ENCODE data around the gene BABAM2. TPM values are rescaled to one million over a fixed set of nuclear protein-coding genes. Genes with fewer than 3 reads are reported as not detected.

Gene BABAM2
- total and polyA plus RNA-seq, 5 donors: 45.2 to 65.2 (median 64.0) TPM

DNA sequence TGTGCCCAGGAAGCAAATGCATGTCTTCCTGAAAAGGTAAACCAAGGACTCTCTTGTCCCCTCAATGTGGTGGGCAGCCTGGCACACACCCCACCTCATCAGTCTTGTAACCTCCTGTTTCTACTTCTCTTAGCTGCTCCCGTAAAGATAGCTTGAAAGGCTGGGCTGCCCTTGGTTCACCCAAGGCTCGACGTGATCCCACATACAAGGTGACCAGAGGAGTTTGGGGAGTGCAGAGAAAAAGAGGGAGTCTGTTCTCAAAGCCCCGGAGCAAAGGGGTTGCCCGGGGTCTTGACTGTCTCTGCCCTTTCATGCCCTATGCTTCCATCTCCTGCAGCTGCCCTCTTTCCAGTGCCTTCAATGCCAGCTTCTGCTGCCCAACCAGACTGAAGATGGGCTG, 483.8 kb downstream of the BABAM2 start:
- intact Hi-C loops (cut with DNase I): no loop called here
- Histone ChIP-seq H3K4me3 (ENCODE audit: low read length) (no peak overlapping the region), H3K27ac (ENCODE audit: low read length) (no peak overlapping the region), H3K27me3 (ENCODE audit: control insufficient read depth, insufficient read depth) (no peaks in the 10 kb centered on the region), H3K4me1 (ENCODE audit: control insufficient read depth, insufficient read depth, low read length) (no peaks in the 10 kb centered on the region), H3K9me3 (ENCODE audit: control insufficient read depth, low read length) (no peaks in the 10 kb centered on the region)
- ATAC-seq (no peak), DNase-seq (peak in 1 of 3 donors; percentile 33)
- WGBS: 82% methylated on average over 5 of the region's 5 CpGs

DNA sequence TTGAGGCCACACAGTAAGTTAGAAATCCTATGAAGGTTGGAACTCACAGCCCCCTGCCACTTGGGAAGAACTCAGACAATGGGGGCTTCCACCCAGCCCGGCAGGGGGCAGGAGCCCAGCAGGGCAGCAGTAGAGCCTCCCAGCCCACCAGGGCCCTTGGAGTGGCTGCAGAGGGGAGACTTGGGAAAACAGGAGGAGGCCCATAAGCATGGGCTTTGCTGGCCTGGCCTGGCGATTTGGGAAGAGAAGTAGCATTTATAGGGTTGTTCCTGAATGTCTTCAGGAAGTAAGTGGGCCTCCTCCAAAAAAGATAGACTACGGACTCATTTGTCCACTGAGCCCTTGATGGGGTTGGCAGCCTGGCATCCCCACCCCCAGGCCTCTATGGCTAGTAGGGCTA, 484.7 kb downstream of the BABAM2 start:
- ATAC-seq (no peak), DNase-seq (peak in 2 of 3 donors; percentile 6 to 16)
- no peaks in the 10 kb centered on the region for H3K9me3 ChIP-seq (ENCODE audit: control insufficient read depth, low read length)
- no peaks in the 10 kb centered on the region for H3K27me3 ChIP-seq (ENCODE audit: control insufficient read depth, insufficient read depth)
- H3K27ac ChIP-seq (ENCODE audit: low read length): no peak overlapping the region
- no peak overlapping the region for H3K4me3 ChIP-seq (ENCODE audit: low read length)
- 87% methylated on average over 3 of the region's 3 CpGs for WGBS
- intact Hi-C loops (cut with DNase I): no loop called here
- H3K4me1 ChIP-seq (ENCODE audit: control insufficient read depth, insufficient read depth, low read length): no peaks in the 10 kb centered on the region

DNA sequence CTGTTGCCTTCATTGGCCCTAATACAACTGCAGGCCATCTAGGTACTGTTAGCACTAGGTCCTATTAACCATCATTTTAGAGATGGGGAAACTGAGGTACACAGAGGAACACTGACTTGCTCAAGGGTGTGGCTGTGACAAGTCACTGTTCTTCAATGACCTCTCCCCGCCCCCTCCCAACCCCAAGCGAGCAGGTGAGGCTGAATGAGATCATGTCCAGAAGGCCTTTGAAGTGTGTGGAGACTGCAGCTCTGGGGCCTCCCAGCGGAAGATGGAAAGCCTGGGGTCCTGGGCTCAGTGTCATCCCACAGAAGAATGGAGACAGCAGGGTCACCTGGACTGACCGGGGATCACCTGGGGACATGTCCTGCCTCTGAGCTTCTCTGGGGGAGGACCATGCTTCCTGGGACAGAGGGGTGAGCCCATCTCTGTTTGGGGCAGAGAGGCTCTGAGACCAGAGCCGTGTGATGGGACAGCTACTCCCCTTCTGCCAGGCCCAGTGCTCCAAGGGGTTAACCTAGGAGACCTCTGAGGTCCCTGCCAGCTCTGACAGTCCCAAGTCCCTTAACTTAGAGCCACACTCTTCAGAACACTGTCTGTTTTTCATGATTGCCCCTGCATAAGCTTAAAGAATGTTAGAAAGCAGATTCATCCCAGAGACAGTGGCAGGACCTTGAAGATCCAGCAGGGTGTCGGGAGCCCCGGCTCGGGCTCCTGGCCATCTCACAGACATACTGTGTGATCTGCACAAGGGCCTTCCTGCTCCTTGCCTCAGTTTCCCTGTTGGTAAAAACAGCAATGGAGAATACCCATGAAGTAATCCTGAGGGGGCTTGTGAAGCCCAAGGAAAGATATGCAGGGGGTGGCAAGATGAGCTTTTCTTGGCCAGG, 485.5 kb downstream of the BABAM2 start:
- intact Hi-C loops (cut with DNase I): no loop called here
- no peaks in the 10 kb centered on the region for H3K27me3 ChIP-seq (ENCODE audit: control insufficient read depth, insufficient read depth)
- no peaks in the 10 kb centered on the region for H3K4me1 ChIP-seq (ENCODE audit: control insufficient read depth, insufficient read depth, low read length)
- 90% methylated on average over 8 of the region's 8 CpGs for WGBS
- no peak overlapping the region for H3K27ac ChIP-seq (ENCODE audit: low read length)
- no peak overlapping the region for H3K4me3 ChIP-seq (ENCODE audit: low read length)
- no peaks in the 10 kb centered on the region for H3K9me3 ChIP-seq (ENCODE audit: control insufficient read depth, low read length)
- no peak for ATAC-seq
- peak in 2 of 3 donors; percentile 11 to 18 for DNase-seq

DNA sequence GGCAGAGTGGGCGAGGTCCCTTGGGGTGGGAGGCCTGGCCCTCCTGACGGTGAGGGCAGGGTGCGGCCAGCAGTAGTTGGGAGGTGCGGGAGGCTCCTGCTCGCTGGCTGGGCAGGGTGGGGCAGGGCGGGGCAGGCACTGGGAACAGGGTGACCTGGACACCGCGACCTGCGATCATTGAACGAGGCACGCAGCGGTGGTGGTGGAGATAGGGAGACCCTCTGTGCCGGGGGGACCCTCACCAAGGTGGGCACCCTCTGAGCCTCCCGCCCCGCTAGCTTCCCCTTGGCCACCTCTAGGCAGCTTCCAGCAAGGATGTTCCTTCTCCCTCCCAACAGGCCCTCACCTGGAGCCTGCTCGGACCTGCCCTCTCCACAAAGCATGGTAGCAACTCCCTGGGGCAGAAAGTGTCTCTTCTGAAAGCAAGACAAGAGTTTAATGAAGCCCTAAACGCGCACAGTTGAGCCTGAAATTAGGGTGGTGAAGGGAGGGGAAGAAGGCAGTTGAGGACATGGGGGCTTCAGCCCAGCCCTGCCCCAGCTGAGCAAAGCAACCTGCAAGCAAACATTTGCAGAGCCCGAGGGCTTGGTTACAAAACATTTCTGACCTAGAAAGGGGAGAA, 486.8 kb downstream of the BABAM2 start:
- ATAC-seq: no peak
- WGBS: 92% methylated on average over 19 of the region's 19 CpGs
- Histone ChIP-seq H3K9me3 (ENCODE audit: control insufficient read depth, low read length) (no peaks in the 10 kb centered on the region), H3K4me3 (ENCODE audit: low read length) (no peak overlapping the region), H3K27ac (ENCODE audit: low read length) (no peak overlapping the region), H3K27me3 (ENCODE audit: control insufficient read depth, insufficient read depth) (no peaks in the 10 kb centered on the region), H3K4me1 (ENCODE audit: control insufficient read depth, insufficient read depth, low read length) (no peaks in the 10 kb centered on the region)
- intact Hi-C loops (cut with DNase I): no loop called here
- peak in 2 of 3 donors; percentile 28 to 50 for DNase-seq

DNA sequence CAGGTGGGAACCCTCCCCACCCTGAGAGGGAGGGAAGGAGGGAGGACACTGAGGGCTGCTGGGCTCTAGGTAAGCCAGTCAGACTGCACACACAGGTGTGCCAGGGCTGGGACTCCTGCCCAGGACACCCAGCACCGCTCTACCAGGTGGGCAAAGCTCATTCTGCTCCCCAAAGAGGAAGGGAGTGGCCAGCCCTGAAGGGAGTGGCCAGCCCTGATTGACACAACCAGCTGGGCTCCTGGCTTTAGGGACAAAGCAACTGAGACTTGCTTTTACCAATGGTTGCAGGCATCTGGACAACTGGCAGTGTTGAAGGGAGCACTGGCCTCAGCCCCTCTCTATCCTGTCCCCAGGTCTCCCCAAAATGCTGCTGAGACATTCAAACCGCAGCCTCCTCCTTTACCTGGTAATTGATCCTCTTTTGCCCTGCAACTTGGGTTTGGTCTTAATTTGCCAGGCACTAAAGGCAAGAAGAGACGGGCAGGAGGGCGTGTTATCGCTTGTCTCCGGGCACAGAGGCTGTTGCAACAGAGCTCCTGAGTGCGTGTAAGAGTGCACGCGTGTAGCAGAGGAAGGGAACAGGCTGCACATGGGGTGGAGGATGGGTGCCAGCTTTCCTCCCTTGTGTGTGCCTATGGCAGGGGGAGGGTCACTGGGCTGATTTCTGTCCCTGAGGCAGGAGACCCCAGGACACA, 487.6 kb downstream of the BABAM2 start:
- no peak overlapping the region for H3K4me3 ChIP-seq (ENCODE audit: low read length)
- intact Hi-C loops (cut with DNase I): no loop called here
- DNase-seq (peak in 2 of 3 donors; percentile 43 to 57), ATAC-seq (peak; percentile 13 to 32)
- no peaks in the 10 kb centered on the region for H3K4me1 ChIP-seq (ENCODE audit: control insufficient read depth, insufficient read depth, low read length)
- no peaks in the 10 kb centered on the region for H3K27me3 ChIP-seq (ENCODE audit: control insufficient read depth, insufficient read depth)
- no peak overlapping the region for H3K27ac ChIP-seq (ENCODE audit: low read length)
- WGBS: 77% methylated on average over 9 of the region's 9 CpGs
- no peaks in the 10 kb centered on the region for H3K9me3 ChIP-seq (ENCODE audit: control insufficient read depth, low read length)

DNA sequence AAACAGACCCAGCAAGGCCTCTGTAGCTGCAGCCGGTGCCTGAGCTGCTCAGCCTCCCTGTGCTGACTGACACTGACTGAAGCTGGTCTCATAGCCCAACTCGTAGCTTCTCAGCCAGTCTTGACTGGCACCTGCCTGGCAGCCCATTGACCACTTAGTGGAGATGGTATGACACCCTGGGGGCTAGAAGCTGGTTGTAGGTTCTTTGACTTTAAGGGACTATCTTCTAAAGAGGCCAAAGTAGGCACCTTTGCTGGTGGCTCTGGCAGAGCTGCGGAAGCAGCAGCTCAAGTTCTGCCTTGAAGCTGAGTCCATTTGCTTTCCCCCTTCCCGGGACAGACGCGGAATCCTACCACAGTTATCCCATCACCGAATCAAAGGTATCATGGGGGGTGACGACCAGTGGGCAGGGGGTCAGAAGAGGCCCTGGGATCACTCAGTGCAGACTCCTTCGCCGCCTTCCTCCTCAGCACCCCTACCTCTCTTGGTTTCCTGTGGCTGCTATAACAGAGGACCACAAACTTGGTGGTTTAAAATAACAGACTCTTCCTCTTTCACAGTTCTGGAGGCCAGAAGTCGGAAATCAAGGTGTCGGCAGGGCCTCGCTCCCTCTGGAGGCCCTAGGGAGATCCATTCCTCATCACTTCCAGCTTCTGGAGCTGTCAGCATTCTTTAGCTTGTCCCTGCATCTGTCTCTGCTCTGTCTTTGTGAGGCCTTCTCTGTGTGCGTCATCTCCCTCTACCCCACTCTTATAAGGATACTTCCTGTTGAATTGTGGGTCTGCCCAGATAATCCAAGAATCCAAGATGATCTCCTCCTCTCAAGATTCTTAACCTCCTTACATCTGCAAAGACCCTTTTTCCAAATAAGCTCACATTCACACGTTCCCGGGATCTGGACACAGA, 488.4 kb downstream of the BABAM2 start:
- DNase-seq (peak in 1 of 3 donors; percentile 39), ATAC-seq (no peak)
- intact Hi-C loops (cut with DNase I): no loop called here
- H3K4me3 ChIP-seq (ENCODE audit: low read length): no peak overlapping the region
- no peak overlapping the region for H3K27ac ChIP-seq (ENCODE audit: low read length)
- no peaks in the 10 kb centered on the region for H3K4me1 ChIP-seq (ENCODE audit: control insufficient read depth, insufficient read depth, low read length)
- 76% methylated on average over 16 of the region's 16 CpGs for WGBS
- no peaks in the 10 kb centered on the region for H3K27me3 ChIP-seq (ENCODE audit: control insufficient read depth, insufficient read depth)
- no peaks in the 10 kb centered on the region for H3K9me3 ChIP-seq (ENCODE audit: control insufficient read depth, low read length)

DNA sequence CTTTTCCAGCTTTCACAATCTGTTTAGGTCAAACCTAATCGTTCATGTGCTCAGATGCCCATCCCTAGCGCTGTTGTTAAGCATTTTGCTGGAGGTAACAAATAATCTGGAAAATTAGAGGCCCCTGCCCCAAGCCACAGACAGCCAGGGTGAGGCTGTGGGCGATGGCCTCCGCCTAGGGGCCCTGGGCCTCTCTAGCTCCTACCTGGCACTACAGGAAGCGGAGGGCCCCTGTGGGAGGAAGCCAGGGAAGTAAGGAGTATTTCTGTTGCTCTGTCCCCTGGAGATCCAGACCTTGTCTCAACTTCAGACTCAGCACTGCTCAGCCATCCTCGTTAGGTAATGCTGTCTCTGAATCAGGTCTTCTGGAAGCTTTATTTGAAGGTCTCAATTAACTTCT, 489.7 kb downstream of the BABAM2 start:
- ATAC-seq (no peak), DNase-seq (peak in 1 of 3 donors; percentile 16)
- intact Hi-C loops (cut with DNase I): no loop called here
- Histone ChIP-seq H3K27ac (ENCODE audit: low read length) (no peak overlapping the region), H3K27me3 (ENCODE audit: control insufficient read depth, insufficient read depth) (no peaks in the 10 kb centered on the region), H3K4me1 (ENCODE audit: control insufficient read depth, insufficient read depth, low read length) (no peaks in the 10 kb centered on the region), H3K9me3 (ENCODE audit: control insufficient read depth, low read length) (no peaks in the 10 kb centered on the region), H3K4me3 (ENCODE audit: low read length) (no peak overlapping the region)
- 87% methylated on average over 6 of the region's 6 CpGs for WGBS

DNA sequence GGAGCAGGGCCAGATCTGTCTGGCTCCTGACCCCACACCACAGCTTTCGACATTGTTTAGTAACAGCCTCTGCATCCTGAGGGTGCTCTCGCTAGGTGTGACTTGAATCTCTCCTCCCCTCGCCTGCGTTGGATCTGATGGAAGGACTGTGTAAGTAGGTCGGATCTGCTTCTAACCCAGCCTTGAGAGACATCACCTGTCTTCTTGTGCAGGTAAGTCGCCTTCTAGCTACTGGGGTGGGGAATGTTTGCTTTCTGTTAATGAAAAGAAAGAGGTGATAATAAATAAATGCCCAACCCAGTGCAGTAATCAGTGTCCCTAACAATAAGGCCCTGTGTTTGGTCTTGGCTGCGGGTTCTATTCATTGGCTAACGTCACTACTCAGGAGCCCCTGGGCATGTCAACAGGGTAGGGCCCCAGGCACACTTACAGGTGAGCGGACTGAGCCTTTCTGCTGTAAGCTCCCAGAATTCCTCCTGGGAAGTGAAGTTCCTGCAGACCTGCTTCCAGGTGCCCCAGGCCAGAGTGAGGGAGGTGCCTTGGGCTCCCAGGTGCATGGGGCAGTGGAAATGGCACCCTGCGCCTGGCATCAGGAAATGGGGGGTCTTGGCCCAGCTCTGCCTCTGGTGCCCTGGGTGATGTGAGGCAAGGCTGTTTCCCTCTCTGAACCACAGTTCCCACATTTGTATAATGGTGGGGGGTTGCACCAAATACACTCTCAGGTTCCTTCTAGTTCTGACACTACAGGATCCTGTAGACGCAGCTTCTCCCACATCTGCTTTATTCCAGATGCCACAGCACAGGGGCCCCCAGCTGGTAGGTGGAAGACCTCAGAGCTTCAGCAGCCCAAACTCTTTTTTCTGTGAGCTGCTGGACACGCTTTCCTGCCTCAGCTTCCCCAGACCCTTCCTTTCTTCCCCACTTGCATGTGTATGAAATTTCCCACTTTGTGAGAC, 491.0 kb downstream of the BABAM2 start:
- Histone ChIP-seq H3K9me3 (ENCODE audit: control insufficient read depth, low read length) (no peaks in the 10 kb centered on the region), H3K4me1 (ENCODE audit: control insufficient read depth, insufficient read depth, low read length) (no peaks in the 10 kb centered on the region), H3K4me3 (ENCODE audit: low read length) (no peak overlapping the region), H3K27me3 (ENCODE audit: control insufficient read depth, insufficient read depth) (no peaks in the 10 kb centered on the region), H3K27ac (ENCODE audit: low read length) (no peak overlapping the region)
- intact Hi-C loops (cut with DNase I): no loop called here
- ATAC-seq: no peak
- WGBS: 89% methylated on average over 12 of the region's 12 CpGs
- peak in 1 of 3 donors; percentile 24 for DNase-seq

DNA sequence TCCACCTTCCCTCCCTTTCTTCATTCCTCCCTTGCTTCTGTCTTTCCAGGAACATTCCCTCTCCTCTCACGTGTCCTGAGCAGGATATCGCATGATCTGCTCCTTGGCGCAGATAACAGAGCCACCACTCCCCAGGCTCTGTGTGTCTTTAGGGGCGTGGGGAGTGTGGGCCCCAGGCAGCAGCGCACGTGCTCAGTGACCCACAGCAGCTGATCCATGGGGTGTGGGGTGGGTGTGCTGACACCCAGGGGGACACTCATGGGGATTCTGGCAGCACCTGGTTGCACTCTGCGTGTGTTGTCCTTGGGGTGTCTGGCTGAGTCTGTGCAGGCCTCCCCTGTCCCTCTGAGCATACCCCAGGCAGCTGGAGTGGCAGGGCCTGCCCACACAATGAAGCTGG, 492.2 kb downstream of the BABAM2 start:
- Histone ChIP-seq H3K4me3 (ENCODE audit: low read length) (no peak overlapping the region), H3K27ac (ENCODE audit: low read length) (no peak overlapping the region), H3K4me1 (ENCODE audit: control insufficient read depth, insufficient read depth, low read length) (no peaks in the 10 kb centered on the region), H3K27me3 (ENCODE audit: control insufficient read depth, insufficient read depth) (no peaks in the 10 kb centered on the region), H3K9me3 (ENCODE audit: control insufficient read depth, low read length) (no peaks in the 10 kb centered on the region)
- DNase-seq: peak in 2 of 3 donors; percentile 17 to 48
- no peak for ATAC-seq
- intact Hi-C loops (cut with DNase I): no loop called here
- 93% methylated on average over 7 of the region's 7 CpGs for WGBS

Measured in right cardiac atrium (tissue), 5 donors.